ENCODE results near the gene ZFAND3.

Gene ZFAND3

GRCh38 chr6:37856285-37856684 lies 36.8 kb downstream of the ZFAND3 start:
- Mint-ChIP-seq H3K4me3 (no peak overlapping the region), H3K27ac (no peak overlapping the region), H3K9me3 (no peaks in the 10 kb centered on the region), H3K27me3 (ENCODE audit: low read depth) (no peaks in the 10 kb centered on the region), H3K36me3 (ENCODE audit: low read depth) (peaks cover 5% of the 10 kb centered on the region), H3K4me1 (ENCODE audit: low read depth) (peaks cover 26% of the 10 kb centered on the region)
- DNase-seq (ENCODE audit: low spot score), result no peak

DNA sequence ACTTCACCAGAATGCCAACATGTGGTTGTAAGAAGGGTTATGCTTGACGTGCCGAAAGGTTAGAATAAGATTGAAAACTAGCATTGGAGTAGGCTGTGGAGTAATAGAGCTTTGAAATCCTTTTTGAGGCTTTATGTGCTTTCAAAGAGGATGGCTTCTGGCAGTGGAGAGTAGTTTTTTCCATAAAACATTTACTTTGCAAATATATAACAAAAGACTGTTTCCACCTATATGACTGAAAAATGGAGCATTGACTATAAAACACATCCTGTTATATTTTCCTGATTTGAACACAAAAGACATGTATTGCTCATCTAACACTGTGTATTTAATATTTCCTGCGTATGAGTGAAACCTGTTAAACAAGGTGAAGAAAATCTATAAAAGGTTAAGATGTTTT lies 38.8 kb downstream of the ZFAND3 start:
- H3K4me3 Mint-ChIP-seq, result no peak overlapping the region
- no peak for DNase-seq (ENCODE audit: low spot score)
- H3K9me3 Mint-ChIP-seq, result no peaks in the 10 kb centered on the region
- no peak overlapping the region for H3K27ac Mint-ChIP-seq
- no peaks in the 10 kb centered on the region for H3K27me3 Mint-ChIP-seq (ENCODE audit: low read depth)
- H3K4me1 Mint-ChIP-seq (ENCODE audit: low read depth), result peaks cover 23% of the 10 kb centered on the region
- peaks cover 5% of the 10 kb centered on the region for H3K36me3 Mint-ChIP-seq (ENCODE audit: low read depth)

DNA sequence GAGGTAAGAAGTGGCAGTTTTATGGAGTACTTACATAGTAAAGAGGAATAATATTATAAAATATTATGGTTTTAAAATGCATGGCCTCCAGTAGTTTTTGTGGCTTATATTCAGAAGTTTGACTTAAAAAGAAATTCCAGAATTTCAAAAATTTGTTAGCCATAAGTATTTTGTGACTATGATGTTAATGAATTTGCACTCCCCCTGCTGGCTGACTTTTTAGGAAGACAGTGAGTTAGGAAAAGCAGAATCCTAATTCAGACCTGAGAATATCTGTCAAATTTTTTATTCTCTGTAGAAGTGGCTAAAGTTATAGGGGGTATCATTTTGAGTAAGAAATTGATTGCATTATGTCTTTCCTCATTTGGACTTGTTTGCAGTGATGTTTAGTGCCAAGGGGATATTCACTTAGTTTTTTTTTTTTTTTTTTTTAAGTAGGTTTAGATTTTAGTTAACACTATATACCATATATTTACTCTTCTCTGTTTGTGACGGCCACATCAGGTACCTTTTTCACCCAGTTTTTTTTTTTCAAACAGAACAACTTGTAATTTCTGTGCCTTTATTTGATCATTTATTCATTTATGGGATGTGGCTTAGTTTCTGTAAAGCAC lies 40.8 kb downstream of the ZFAND3 start:
- Mint-ChIP-seq H3K9me3 (no peaks in the 10 kb centered on the region), H3K27ac (no peak overlapping the region), H3K27me3 (ENCODE audit: low read depth) (no peaks in the 10 kb centered on the region), H3K36me3 (ENCODE audit: low read depth) (peaks cover 7% of the 10 kb centered on the region), H3K4me3 (no peak overlapping the region), H3K4me1 (ENCODE audit: low read depth) (peaks cover 22% of the 10 kb centered on the region)
- DNase-seq (ENCODE audit: low spot score), result no peak

DNA sequence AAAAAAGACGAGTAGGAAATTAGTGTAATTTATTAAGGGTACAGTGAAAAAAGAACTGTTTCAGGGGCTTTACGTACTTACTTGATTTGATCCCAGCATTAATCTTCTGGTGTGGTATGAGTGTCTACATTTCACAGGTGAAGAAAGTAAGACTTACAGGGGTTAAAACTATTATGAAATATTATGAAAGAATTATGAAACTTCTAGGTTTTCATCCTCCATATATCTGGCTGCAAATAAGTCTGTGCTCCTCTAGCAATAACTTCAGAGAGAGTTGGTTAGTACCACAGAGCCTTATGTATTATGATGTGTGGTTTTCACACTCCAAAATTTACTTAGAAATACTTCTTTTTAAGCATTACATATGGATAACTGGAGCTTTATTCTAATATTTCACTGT lies 41.9 kb downstream of the ZFAND3 start:
- H3K27ac Mint-ChIP-seq, result no peak overlapping the region
- H3K36me3 Mint-ChIP-seq (ENCODE audit: low read depth), result peaks cover 5% of the 10 kb centered on the region
- no peak for DNase-seq (ENCODE audit: low spot score)
- H3K27me3 Mint-ChIP-seq (ENCODE audit: low read depth), result no peaks in the 10 kb centered on the region
- no peaks in the 10 kb centered on the region for H3K9me3 Mint-ChIP-seq
- no peak overlapping the region for H3K4me3 Mint-ChIP-seq
- peaks cover 27% of the 10 kb centered on the region for H3K4me1 Mint-ChIP-seq (ENCODE audit: low read depth)

DNA sequence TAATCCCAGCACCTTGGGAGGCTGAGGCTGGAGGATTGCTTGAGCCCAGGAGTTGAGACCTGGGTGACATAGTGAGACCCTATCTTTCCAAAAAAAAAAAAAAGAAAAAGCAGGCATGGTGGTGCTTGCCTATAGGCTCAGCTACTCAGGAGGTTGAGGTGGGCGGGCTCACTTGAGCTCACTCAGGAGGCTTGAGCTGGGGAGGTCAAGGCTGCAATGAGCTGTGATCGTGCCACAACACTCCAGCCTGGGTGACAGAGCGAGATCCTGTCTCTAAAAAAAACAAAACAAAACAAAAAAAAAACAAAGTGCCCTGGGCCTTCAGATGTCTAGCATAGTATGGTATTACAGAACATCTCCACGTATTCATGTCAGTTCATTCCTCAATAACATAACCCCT lies 42.9 kb downstream of the ZFAND3 start:
- peaks cover 34% of the 10 kb centered on the region for H3K4me1 Mint-ChIP-seq (ENCODE audit: low read depth)
- H3K9me3 Mint-ChIP-seq, result no peaks in the 10 kb centered on the region
- no peak overlapping the region for H3K27ac Mint-ChIP-seq
- H3K4me3 Mint-ChIP-seq, result no peak overlapping the region
- DNase-seq (ENCODE audit: low spot score), result no peak
- no peaks in the 10 kb centered on the region for H3K27me3 Mint-ChIP-seq (ENCODE audit: low read depth)
- H3K36me3 Mint-ChIP-seq (ENCODE audit: low read depth), result peaks cover 5% of the 10 kb centered on the region

GRCh38 chr6:37862992-37863391 lies 43.5 kb downstream of the ZFAND3 start:
- Mint-ChIP-seq H3K4me1 (ENCODE audit: low read depth) (peaks cover 34% of the 10 kb centered on the region), H3K27ac (no peak overlapping the region)
- no peak for DNase-seq (ENCODE audit: low spot score)

DNA sequence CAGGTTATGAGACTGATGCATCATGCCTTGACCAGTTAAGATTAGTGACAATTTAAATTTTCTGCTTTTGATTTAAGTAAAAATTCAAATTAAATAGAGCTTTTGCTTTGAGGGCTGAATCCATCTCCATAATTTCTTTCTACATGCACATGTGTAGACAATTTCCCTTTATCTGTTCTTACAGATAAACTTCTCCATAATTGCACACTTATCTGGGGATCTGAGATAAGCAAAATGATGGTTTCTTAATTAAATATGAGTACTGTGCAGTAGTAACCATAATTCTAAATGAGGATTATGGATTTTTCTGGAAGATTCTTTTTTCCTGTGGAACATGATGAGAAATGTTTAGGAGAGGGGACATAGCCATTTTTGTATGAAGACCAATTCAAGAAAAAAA lies 44.7 kb downstream of the ZFAND3 start:
- Mint-ChIP-seq H3K4me1 (ENCODE audit: low read depth) (peaks cover 34% of the 10 kb centered on the region), H3K27me3 (ENCODE audit: low read depth) (no peaks in the 10 kb centered on the region), H3K27ac (no peak overlapping the region), H3K36me3 (ENCODE audit: low read depth) (peaks cover 5% of the 10 kb centered on the region), H3K9me3 (no peaks in the 10 kb centered on the region), H3K4me3 (no peak overlapping the region)
- DNase-seq (ENCODE audit: low spot score), result no peak

More at GRCh38 chr6:37862992-37863391, 43.5 kb downstream of the ZFAND3 start:
- Mint-ChIP-seq H3K4me3 (no peak overlapping the region), H3K9me3 (no peaks in the 10 kb centered on the region), H3K36me3 (ENCODE audit: low read depth) (peaks cover 5% of the 10 kb centered on the region), H3K27me3 (ENCODE audit: low read depth) (no peaks in the 10 kb centered on the region)

DNA sequence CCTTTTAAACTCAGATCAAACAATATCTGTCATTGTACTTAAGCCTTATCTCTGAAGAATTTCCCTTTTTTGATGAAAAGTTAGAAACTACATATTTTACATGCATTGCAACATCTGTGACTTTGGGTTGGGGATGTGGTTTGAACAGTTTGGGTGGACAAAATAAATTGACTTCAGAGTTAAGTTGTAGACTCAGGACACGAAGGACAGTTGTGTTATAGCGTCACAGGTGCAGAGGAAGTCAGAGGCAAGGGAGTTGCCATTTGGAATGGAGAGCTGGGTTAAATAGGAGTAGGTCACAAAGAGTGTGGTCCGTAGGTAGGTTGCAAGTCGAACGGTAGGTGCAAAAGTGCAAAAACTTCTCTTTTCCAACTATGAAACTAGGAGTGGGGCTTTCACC lies 46.0 kb downstream of the ZFAND3 start:
- H3K27me3 Mint-ChIP-seq (ENCODE audit: low read depth), result no peaks in the 10 kb centered on the region
- H3K9me3 Mint-ChIP-seq, result no peaks in the 10 kb centered on the region
- no peak overlapping the region for H3K4me3 Mint-ChIP-seq
- H3K4me1 Mint-ChIP-seq (ENCODE audit: low read depth), result peaks cover 30% of the 10 kb centered on the region
- peaks cover 5% of the 10 kb centered on the region for H3K36me3 Mint-ChIP-seq (ENCODE audit: low read depth)
- DNase-seq (ENCODE audit: low spot score), result no peak
- no peak overlapping the region for H3K27ac Mint-ChIP-seq

DNA sequence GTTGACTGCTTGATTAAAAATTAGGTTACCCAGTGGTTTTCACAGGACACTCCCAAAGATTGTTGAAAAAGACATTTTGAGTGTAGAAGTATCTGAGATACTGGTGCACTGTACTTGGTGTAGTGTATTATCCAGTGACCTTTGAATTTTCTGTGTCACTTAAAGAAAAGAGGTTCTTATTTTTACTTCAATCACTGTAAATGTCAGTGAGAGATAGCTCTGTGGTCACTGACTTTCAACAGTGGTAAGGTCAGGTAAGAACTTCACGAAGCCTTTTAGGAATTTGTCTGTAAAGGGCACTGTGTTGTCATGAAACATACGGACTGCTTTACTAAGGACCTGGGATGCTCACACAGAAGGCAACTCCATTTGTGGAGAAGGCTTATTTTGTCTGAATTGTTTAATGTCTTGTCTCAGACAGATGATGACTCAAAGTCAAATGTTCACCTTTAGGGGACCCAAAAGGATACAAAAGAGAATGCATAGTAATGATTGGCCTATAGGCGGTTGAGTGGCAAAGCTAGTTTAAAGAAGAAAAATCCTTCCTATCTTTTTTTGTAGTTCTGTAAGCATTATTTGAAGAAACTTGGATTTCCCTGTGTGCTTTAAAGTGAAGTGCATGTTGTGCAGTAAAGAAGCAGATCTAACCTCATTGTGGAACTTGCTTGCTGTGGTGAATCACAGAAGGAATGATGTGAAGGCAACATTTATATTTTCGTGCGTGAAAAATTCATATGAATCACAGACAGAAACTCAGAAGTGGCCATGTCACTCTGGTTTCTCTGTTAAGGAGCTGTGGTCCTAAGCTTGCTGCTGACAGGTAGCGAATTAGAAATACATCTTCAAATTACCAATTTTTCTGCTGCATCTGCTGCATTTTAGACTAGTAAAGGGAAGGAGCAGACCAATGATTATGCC lies 47.3 kb downstream of the ZFAND3 start:
- peaks cover 11% of the 10 kb centered on the region for H3K9me3 Mint-ChIP-seq
- DNase-seq (ENCODE audit: low spot score), result peak; percentile 5
- peaks cover 12% of the 10 kb centered on the region for H3K36me3 Mint-ChIP-seq (ENCODE audit: low read depth)
- H3K27ac Mint-ChIP-seq, result no peak overlapping the region
- H3K27me3 Mint-ChIP-seq (ENCODE audit: low read depth), result no peaks in the 10 kb centered on the region
- peaks cover 30% of the 10 kb centered on the region for H3K4me1 Mint-ChIP-seq (ENCODE audit: low read depth)
- H3K4me3 Mint-ChIP-seq, result no peak overlapping the region

DNA sequence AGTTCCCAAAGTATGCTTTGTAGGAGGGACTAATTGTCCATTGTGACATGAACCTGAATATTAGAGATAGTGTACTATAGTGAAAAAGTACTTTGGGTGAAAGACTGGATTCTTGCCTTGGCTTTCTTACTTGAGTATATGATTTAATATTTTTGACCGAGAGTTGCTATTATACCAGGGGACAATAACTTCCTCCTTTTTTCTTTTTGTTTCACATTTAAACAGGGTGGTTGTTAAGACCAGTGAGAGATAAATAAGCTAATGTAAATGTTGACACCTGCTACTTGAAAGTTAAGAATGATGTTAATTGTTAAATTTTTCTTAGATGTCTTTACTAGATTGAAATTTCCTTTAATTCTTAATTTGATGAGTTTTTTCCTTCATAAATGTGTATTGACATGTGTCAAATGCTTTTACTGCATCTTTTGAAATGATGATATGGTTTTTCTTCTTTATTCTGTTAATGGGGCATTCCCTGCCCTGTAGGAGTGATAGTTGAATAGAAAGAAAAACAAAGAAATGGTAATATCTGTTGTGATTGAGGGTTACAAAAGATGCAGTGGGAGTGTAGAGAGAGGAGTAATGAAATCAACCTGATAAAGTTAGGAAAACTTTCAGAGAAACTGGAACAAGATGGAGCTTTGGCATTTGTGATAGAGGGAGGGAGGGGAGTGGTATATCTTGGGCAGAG lies 48.4 kb downstream of the ZFAND3 start:
- peaks cover 30% of the 10 kb centered on the region for H3K4me1 Mint-ChIP-seq (ENCODE audit: low read depth)

DNA sequence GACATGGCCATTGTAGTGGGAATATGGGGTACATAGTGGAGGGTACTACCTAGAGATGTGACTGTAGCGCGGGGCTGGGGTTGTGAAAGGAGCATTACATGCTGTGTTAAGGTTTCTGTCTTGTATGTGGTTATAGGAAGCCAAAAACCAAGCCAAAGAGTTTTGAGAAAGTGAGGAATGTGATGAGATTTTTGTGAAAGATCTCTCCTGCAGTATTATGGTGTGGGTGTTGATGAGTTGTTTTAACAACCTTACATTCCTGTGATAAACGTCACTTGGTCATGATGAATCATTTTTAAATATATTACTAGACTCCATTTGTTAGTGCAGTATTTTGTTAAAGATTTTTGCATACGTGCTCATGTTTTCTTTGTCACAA lies 48.9 kb downstream of the ZFAND3 start:
- Mint-ChIP-seq H3K27me3 (ENCODE audit: low read depth) (no peaks in the 10 kb centered on the region), H3K4me1 (ENCODE audit: low read depth) (peaks cover 30% of the 10 kb centered on the region), H3K9me3 (peaks cover 20% of the 10 kb centered on the region), H3K27ac (no peak overlapping the region), H3K4me3 (no peak overlapping the region), H3K36me3 (ENCODE audit: low read depth) (peaks cover 19% of the 10 kb centered on the region)
- peak; percentile 10 for DNase-seq (ENCODE audit: low spot score)

More for the DNA sequence above, 48.4 kb downstream of the ZFAND3 start:
- H3K27ac Mint-ChIP-seq, result no peak overlapping the region
- peaks cover 20% of the 10 kb centered on the region for H3K9me3 Mint-ChIP-seq
- no peak for DNase-seq (ENCODE audit: low spot score)
- H3K36me3 Mint-ChIP-seq (ENCODE audit: low read depth), result peaks cover 19% of the 10 kb centered on the region
- no peaks in the 10 kb centered on the region for H3K27me3 Mint-ChIP-seq (ENCODE audit: low read depth)
- no peak overlapping the region for H3K4me3 Mint-ChIP-seq

DNA sequence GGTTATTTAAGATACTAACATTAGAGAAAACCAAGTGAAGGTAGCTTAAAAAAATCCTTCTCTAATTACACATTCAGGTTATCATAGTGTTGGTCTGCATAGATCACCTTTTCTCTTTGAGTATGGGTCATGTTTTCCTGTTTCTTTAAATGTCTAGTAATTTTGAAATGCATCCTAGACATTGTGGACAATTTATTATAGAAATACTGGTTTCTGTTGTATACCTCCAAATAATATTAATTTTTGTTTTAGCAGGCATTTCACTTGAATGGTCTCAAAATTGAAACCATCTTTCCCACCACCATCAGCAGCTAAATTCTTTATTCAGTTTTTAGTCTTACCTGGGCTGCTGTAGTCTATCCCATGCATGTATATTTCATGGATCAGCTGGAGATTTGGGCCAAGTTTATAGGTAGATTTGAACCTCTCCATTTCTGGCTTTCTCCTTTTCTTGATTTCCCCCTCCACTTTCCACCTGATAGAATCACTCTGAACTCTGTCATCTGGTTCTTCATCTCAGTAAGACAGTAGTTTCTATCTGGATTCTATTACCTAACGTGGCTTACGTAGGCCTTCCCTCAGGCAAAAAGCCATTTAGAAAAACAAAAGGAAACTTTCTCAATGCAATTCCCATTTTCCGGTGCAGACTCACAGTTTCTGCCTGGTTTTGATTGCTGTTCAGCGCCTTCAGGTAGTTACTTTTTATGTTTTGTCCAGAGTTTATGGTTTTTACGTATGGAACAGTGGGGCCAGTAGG lies 52.3 kb downstream of the ZFAND3 start:
- Mint-ChIP-seq H3K36me3 (ENCODE audit: low read depth) (peaks cover 24% of the 10 kb centered on the region), H3K27me3 (ENCODE audit: low read depth) (no peaks in the 10 kb centered on the region), H3K27ac (no peak overlapping the region), H3K4me1 (ENCODE audit: low read depth) (peaks cover 24% of the 10 kb centered on the region), H3K4me3 (no peak overlapping the region), H3K9me3 (peaks cover 20% of the 10 kb centered on the region)
- DNase-seq (ENCODE audit: low spot score), result no peak

GRCh38 chr6:37872373-37872745 lies 52.8 kb downstream of the ZFAND3 start:
- no peak overlapping the region for H3K27ac Mint-ChIP-seq
- H3K4me3 Mint-ChIP-seq, result no peak overlapping the region
- H3K27me3 Mint-ChIP-seq (ENCODE audit: low read depth), result no peaks in the 10 kb centered on the region
- peaks cover 20% of the 10 kb centered on the region for H3K9me3 Mint-ChIP-seq
- DNase-seq (ENCODE audit: low spot score), result no peak
- peaks cover 24% of the 10 kb centered on the region for H3K36me3 Mint-ChIP-seq (ENCODE audit: low read depth)
- peaks cover 19% of the 10 kb centered on the region for H3K4me1 Mint-ChIP-seq (ENCODE audit: low read depth)

All from T-helper 2 cell treated with Interferon-gamma antibody and Interleukin-4, amounts not matched to agents 5 μg/mL and 100 μg/mL, for 36 hours (primary cell).